Stimulated activated CD4-positive, alpha-beta T cell treated with anti-CD3 and anti-CD28 coated beads, TNF-alpha, amount 100 ng/mL, for 48 hours (primary cell): ENCODE data around the gene QSOX1.
A peak's percentile ranks its signal among the peaks of the same experiment; 100 is the strongest.

Source experiments
- DNase-seq, 3 donors: peaks; one replicate each; pipeline ENCODE4 v3.0.0-alpha.2; 2020; ENCODE audit warnings: low read depth in 3 of 3

Gene QSOX1

GRCh38 chr1:180250883-180251509 lies 96.3 kb downstream of the QSOX1 start:
- no peak for DNase-seq

GRCh38 chr1:180251526-180252305 lies 97.0 kb downstream of the QSOX1 start:
- DNase-seq: no peak

GRCh38 chr1:180252638-180253536 lies 98.2 kb downstream of the QSOX1 start:
- peak; percentile 58 to 66 (median 63) for DNase-seq
